GM21737 (cell line): ENCODE measurements around the gene TPPP3.

Experiments
- ATAC-seq: cut with Tn5 transposase; IDR thresholded peaks from one replicate; pipeline ENCODE4 v1.9.1; 2021; ENCODE audit warnings: mild to moderate bottlenecking, moderate library complexity; ENCODE audit not compliant: unreplicated experiment

TPPP3 gene

DNA sequence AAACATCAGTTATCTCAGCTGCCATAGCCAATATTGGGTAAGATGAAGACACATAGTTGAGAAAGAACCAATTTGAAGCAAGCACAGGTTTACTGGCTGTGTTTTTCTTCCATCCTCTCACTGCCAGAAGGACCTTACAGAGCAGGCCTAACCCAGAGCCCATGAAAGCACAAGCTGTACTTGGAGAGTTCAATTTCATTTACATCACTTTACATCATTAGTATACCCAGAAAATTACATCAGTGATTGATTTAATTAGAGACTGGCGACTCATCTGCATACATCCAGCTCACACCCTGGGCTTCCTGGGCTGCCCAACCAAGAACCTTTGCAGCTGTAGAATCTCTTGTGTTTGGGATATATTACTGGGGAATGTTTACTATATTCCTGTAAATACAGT lies 43.0 kb downstream of the TPPP3 start:
- ATAC-seq = no peak

DNA sequence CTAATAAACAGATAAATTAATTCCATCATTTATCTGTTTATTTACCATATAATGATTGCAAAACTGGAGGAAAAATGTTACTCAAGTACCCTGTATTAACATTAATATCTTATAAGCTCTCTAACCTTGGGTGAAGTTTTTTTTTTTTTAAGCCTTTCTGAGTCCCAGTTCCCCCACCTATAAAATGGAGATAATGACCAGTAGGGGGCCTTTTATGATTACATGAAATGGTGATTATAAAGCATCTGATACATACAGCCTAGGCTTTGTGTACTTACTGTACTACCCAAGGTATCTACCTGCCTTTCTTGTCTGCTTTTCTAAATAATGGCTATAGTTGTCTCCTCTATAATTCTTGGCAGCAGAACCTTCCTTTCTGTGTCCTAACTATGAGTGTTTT lies 44.1 kb downstream of the TPPP3 start:
- no peak for ATAC-seq

- ATAC-seq = no peak
These were observed 47.0 kb downstream of the TPPP3 start for GRCh38 chr16:67346341-67346740.

DNA sequence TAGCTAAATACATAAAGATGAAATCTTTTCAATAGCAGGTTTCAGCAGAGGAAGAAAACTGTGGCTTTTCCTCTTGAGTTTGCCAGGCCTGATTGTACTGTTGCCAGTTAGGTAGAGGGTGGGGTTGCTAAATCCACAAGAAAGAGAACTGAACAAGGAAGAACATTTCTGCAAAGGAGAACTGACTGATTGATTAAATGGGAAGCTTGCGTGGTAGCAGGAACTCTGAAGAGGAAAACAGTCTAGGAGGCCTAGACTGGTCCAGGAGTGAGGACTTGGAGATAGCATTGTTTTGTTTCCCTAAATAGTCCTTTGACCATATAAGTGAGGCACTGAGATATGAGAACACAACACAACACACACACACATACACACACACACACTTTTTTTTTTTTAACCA lies 47.9 kb downstream of the TPPP3 start:
- no peak for ATAC-seq

DNA sequence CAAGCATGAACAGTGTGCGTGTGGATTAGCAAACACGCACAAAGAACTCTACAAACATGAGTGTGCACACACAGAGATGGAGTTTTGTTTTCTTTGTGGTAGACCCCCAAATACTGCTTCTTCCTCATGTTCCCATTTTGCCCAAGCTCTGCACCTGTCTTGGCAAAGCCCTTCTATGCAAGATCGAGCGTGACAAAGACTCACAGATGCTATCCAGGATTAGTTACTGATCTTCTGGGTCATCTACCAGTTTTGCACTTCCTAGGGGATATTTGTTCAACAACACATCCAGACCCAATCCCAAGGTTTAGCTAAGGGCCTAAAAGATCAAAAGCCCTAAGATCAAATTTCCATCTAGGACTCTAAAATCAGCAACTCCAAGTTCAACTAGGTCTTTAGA lies 50.7 kb downstream of the TPPP3 start:
- ATAC-seq = no peak

- ATAC-seq = no peak
These were observed 52.0 kb downstream of the TPPP3 start for GRCh38 chr16:67341250-67341649.
